Cerebellar cortex (tissue), 1 donor: ENCODE results near the gene DCPS.
A peak's percentile ranks its signal among the peaks of the same experiment; 100 is the strongest.
"Not testable (repeated sequence)": the region's sequence is repeated elsewhere in the genome, so short reads cannot be mapped to it uniquely, and the experiment has no call there.

Experiments used
- DNase-seq: peaks from one replicate; pipeline ENCODE4 v3.0.0-alpha.2; 2015; ENCODE audit warnings: low spot score

DCPS gene

GRCh38 chr11:126288237-126288636 lies 15.6 kb upstream of the DCPS start:
- no peak for DNase-seq

DNA sequence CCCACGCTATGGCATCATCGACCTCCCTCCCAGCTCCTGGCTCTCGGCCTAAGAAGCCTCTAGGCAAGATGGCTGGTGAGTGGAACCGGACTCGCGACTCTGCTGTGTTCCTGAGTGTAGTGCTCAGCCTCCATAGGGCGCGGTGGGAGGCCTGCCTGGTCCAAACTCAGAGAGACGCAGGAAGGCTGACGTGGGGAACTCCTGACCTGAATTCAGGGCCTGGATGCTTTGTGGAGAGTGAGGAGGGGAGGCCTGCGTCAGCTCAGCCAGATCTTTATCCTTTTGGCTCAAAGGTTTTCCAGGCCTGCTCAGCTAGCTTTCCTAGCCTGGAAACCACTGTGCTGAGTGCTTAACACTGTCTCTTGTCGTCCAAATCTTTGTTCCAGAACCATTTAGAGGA lies 13.0 kb upstream of the DCPS start:
- no peak for DNase-seq

GRCh38 chr11:126293726-126294125 lies 10.1 kb upstream of the DCPS start:
- DNase-seq = no peak

DNA sequence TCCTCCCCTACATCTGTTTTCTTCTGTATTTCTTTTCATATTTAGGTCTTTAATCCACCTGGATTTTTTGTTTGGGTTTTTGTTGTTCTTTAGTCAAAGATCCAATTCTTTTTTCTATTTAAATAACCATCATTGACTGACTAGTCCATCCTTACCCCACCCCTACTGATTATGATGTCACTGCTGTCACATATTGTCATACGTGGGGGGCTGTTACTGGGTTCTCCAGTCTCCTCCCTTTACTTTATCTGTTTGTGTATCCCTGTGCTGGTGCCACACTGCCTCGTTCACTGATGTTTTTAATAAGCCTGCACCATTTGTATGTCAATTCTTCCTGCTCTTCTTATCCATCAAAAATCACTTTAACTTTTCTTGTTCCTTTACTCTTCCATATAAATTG lies 6.9 kb upstream of the DCPS start:
- no peak for DNase-seq

DNA sequence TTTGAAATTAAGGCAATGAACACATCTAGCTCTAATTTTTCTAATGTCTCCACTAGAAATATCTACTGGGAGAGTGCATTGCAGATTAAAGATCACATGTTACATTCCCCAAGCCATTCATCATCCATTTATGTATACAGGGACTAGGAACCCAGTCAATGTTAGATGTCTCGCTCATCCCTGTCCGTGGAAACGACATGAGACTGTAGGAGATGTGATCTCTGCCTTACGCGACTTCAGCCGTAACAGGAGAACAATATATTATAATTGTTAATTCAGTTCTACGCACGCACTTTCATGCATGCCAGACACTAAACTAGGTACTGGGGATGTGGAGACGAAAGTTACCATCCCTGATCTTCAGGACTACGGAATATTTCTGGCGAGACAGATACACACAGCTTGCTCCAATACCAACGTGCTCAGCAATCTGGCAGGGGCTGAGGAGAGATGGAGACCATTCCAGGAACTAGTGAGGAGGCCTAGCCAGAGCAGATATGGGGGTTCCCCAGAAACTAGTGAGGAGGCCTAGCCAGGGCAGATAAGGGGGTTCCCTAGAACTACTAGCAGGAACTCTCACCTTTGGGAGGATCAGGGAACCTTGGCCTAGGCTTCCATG lies 706 bp downstream of the DCPS start:
- no peak for DNase-seq

DNA sequence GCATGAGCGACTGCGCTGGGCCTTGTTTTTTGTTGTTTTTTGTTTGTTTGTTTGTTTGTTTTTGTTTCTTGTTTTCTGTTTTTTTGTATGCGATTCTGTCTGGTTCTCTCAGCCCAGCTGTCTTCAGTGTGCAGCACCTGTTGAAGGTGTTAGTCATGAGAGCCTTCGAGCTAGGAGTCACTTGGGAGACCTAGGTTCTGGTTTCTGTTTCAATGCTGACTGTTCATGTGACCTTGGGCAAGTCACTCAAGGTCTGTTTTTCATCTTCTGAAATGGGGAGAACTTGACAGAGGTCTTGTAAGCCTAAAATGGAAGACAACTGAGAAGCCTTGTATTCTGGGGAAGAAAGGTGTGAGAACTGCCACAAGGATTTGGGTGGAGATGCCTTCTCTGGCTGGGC lies 1.8 kb downstream of the DCPS start:
- no peak for DNase-seq

GRCh38 chr11:126307706-126308105 lies 3.8 kb downstream of the DCPS start:
- peak; percentile 59 for DNase-seq

DNA sequence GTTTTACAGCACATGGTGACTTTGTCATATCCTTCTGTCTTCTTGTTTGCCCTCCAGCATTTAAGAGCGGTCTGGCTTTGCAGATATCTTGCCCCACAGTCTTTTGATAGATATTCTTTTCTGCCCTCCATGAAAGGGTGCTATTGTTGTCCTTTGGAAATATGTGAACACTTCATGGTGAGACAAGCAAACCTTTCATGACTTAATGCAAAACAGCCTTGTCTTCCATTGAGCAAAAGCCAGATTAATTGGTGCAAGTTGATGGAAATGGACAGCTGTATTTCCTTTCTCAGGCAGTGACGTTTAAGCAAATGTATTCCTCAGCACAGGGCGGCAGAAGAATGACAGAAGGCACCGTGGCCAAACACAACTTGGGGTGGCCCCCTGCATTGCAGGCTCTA lies 4.4 kb downstream of the DCPS start:
- DNase-seq = no peak

DNA sequence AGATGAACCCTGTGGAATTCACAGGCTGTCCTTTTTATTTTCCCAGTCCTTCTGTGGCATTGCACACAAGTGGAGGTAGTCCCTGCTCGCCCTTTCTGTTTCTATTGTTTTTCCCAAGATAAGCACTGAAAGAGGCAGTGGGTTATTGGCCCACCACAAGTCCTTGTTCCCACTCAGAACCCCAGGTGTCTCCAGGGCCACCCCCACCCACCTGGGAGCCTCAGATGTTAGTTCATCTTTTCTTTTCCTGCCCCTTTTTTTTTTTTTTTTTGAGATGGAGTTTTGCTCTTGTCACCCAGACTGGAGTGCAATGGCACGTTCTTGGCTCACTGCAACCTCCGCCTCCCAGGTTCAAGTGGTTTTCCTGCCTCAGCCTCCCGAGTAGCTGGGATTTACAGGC lies 4.9 kb downstream of the DCPS start:
- not testable (repeated sequence) for DNase-seq

DNA sequence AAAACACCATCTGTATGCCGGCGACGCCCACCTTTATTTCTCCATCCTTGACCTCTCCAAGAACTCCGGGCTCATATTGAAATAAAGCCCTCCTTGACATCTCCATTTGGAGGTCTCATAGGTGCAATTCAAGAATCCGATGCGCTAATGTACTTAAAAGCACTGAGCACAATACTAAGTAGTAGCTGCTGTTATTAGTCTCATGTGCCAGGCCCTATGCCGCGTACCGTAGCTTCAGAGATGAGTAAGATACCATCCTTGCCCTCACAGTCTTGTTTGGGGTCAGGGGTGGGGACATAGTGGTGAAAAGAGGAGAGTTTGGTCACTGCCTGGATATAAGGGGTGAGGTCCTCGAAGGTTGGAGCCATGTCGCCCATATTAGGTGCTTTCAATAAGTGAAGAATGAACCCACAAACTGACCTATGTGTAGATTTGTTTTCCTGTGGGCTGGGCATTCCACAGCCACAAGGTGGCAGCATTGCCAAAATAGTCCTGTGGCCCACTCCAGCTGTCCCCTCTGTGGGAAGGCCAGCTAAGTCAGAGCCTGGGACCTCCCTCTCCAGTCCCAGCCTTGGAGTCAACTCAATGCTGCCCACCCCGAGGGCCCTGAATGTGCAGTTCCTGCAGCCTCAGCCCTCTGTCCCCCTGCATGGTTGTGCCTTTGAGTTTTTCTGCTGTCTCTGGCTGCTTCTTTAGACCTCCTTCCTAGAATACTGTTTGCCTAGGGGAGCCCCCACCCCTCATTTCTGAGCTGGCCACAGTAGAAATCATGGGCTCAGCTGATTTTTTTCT lies 6.5 kb downstream of the DCPS start:
- DNase-seq = peak; percentile 84

GRCh38 chr11:126310992-126311310 lies 7.1 kb downstream of the DCPS start:
- no peak for DNase-seq

GRCh38 chr11:126311401-126312291 lies 7.8 kb downstream of the DCPS start:
- DNase-seq = no peak

DNA sequence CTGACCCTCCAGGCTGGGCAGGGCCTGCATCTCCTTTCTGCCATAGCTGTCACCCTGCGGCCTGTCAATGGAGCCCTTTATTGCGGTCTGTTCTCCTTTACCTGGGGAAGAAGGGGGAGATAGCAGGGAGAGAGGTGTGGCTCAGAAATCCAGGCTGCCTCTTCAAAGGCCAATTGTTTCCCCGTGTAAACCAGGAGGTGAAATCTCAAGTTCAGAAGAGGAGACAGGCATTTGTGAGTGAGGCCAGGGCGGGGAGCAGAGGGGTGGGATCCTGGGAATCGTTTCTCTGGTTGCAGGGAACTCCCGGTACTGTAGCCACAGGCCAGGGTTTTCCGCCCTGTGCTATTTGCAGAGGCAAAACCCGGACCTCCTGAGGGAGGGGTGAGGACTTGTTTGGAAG lies 9.1 kb downstream of the DCPS start:
- no peak for DNase-seq

DNA sequence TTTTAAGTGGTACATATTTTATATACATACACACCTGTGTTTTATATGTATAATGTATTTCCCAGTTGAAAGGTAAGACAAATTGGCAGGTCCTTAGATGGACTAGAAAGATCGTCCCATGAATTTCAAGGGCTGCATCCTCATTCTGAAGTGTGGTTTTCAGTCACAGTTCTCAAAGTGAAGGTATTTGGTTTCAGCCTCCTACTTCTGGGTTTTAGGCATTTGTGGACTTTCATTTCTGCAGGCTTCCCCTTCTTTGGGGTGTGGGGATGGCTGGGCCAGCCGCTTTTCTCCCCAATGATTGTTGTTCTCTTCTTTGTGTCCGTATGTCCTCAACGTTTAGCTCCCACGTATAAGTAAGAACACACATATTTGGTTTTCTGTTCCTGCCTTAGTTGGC lies 10.0 kb downstream of the DCPS start:
- DNase-seq = no peak

DNA sequence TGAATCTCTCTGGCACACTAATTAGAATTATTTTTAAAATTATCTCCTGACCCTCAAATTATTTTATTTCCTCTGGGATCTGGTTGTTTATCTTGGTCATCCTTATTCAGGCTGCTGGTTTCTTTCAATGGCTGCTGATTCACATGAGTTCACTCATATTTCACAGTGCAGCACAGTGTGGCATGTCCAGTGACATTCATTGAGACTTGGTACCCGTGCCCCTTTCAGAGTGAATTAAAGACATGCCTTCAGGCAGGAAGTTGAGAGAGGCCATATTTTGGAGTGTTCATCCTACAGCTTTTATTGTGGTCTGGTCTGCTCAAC lies 13.5 kb downstream of the DCPS start:
- no peak for DNase-seq

GRCh38 chr11:126317756-126318573 lies 14.1 kb downstream of the DCPS start:
- peak; percentile 86 for DNase-seq

DNA sequence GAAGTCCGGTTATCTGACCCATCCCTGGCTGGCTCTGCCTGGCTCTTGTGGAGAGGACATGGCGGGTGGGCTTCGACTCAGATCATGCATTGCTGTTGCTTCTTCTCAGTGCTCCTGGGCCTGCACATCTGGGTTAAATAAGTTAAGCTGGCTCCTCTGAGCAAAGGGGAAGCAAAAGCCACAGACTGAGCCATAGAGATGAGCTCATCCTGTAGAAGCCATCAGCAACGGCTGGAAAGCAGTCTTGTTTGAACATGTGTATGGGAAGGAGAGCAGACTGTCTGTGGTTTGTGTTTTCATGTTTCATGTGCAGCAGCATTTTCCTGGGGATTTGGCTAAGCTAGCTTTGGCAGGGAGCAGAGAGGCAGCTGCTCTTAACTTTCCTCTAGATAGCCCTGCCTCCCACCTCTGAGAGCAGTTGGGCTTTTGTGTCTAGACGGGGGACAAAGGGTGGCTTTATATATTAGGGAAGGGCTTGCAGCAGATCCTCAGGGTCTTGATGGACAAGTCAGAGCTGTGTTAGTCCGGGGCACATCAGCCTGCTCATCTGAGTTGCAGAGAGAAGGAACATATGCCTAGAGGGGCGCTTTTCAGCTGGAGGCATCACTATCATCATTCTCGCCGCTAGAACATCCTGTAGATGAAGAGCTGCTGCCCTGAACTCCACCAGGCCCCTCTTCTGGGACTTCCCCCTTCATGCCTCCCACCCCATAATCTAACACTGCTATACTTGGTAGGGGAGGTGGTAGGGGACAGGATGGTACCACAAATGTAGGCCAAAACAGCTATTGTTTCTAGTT lies 14.9 kb downstream of the DCPS start:
- no peak for DNase-seq

DNA sequence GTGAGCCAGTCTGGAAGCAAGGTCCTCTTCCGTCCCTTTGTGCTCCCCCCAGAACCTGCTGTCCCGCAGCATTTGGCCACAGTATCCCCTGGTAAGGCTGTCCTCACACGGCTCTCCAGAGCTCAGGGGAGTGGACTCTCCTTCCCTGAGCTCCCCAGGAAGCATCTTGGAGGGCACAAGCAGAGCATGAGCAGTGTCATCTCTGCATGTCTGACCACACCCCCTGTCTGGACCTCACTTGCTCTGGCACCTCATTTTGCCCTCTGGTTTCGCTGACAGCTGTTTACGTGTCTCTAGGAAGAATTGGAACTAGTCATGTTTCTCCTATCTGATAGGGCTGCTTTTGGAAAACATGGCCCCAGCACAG lies 15.5 kb downstream of the DCPS start:
- DNase-seq = no peak

GRCh38 chr11:126322996-126323395 lies 19.1 kb downstream of the DCPS start:
- DNase-seq = no peak

GRCh38 chr11:126327281-126328000 lies 23.6 kb downstream of the DCPS start:
- no peak for DNase-seq

DNA sequence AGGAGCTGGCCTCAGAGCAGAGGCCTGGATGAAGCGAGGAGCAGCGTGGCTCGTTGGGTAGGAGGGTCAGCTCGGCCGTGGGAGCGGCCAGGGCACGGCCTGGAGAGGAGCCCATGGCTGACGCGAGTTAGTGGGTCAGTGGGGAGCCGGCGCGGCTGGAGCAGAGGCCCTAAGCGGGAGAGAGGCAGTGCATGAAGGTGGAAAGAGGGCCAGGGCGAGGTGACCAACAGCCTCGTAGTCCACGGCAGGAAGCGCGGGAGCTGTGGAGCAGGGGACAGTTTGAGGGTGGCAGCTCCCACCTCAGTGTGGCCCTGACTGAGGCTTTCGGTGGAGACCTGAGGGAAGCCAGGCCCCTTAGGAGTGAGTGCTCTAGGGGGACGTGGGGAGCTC lies 24.1 kb downstream of the DCPS start:
- no peak for DNase-seq
